ENCODE data around the gene CPTP.

GRCh38 chr1:1347663-1348419, 23.2 kb downstream of the CPTP start:
- TF ChIP-seq CTCF (IDR thresholded peaks at IDR 0.05) (no peak), REST (IDR thresholded peaks at IDR 0.05; ENCODE audit: insufficient read depth in 1 of 2, low read depth in 2 of 2, low read length in 1 of 2) (no peak), SIN3A (IDR thresholded peaks at IDR 0.05; ENCODE audit: borderline replicate concordance, insufficient read depth, low read depth, low read length) (no peak)
